ENCODE measurements around the gene EPHA2.
"Not testable (repeated sequence)": the region's sequence is repeated elsewhere in the genome, so short reads cannot be mapped to it uniquely, and the experiment has no call there.

Gene EPHA2

DNA sequence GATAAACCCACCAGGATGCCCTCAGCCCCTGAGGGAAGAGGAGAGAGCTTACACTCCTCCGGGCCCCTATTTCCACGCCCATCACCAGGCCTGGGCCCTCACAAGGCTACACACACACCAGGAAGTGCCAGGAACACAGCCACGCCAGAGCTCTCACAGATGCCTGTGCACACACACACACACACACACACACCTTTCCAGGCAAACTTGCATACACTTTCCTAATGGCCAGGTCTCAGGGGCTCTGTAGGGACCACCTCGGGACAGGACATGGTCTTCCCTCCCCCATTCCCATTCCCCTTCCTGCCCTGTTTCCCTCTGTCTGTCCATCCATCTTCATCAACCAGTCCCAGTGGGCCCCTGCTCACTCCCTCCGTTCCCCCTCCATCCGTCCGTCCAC lies 9.7 kb upstream of the EPHA2 start:
- H3K4me3 ChIP-seq (ENCODE audit: low read length): no peak overlapping the region
- DNase-seq (ENCODE audit: low read depth): no peak

DNA sequence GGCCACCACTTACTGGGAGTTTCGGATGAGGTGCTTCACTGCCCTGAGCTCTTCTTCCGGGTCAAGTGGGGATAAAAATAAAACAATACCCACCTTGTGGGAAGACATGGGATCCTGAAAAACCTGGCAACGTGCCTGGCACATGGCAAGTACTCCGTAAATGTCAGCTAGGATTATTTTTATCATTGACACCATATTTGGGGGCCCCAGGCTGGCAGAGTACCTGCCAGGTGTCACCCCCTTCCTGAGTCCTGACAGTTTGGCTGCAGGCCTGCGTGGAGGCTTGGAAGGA lies 9.2 kb upstream of the EPHA2 start:
- TF ChIP-seq, protein P1, sequence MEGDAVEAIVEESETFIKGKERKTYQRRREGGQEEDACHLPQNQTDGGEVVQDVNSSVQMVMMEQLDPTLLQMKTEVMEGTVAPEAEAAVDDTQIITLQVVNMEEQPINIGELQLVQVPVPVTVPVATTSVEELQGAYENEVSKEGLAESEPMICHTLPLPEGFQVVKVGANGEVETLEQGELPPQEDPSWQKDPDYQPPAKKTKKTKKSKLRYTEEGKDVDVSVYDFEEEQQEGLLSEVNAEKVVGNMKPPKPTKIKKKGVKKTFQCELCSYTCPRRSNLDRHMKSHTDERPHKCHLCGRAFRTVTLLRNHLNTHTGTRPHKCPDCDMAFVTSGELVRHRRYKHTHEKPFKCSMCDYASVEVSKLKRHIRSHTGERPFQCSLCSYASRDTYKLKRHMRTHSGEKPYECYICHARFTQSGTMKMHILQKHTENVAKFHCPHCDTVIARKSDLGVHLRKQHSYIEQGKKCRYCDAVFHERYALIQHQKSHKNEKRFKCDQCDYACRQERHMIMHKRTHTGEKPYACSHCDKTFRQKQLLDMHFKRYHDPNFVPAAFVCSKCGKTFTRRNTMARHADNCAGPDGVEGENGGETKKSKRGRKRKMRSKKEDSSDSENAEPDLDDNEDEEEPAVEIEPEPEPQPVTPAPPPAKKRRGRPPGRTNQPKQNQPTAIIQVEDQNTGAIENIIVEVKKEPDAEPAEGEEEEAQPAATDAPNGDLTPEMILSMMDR (conservative IDR thresholded peaks at IDR 0.05; ENCODE audit: low read depth, low read length): no peak
- H3K4me3 ChIP-seq (ENCODE audit: low read length): no peak overlapping the region
- no peak for DNase-seq (ENCODE audit: low read depth)

More for the DNA sequence above, 9.7 kb upstream of the EPHA2 start:
- TF ChIP-seq, protein P1 (conservative IDR thresholded peaks at IDR 0.05; ENCODE audit: low read depth, low read length): no peak

DNA sequence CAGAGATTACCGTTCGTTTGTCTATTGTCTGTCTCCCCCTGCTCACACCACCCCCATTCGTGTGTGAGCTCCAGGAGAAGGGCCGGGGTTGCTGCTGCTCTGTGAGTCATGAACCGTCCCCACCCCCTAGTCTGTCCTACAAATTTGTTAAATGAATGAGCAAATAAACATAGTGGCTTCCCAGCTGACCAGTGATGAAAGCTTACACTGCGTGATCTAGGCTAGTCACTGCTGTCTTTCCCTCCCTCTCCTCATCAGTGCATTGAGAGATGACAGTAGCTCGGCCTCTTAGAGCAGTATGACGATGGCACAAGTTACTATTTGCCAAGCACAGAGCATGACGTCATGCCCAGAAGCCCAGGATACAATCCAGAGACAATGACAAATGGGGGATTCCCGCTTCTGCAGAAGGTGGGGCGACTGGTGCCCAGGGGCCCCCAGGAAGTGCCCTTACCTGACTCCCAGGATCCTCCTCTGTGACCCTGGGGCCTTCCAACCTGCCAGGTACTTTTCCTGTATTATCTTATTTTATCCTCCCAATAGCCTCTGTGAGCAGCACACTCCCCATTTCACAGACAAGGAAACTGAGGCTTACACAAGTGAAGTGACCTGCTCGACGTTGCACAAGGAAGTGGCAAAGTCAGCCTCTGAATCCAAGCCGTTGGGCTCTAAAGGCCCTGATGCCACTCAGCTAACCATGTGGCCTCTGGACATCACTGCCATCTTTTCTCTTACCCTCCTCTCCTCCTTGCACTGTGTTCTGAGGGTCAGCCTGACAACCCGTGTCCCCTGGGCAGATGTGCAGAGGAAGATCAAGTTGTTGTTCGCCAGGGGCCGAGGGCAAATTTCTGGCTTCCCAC lies 8.6 kb upstream of the EPHA2 start:
- H3K4me3 ChIP-seq (ENCODE audit: low read length): no peak overlapping the region
- DNase-seq (ENCODE audit: low read depth): no peak
- TF ChIP-seq, protein P1 (conservative IDR thresholded peaks at IDR 0.05; ENCODE audit: low read depth, low read length): no peak

DNA sequence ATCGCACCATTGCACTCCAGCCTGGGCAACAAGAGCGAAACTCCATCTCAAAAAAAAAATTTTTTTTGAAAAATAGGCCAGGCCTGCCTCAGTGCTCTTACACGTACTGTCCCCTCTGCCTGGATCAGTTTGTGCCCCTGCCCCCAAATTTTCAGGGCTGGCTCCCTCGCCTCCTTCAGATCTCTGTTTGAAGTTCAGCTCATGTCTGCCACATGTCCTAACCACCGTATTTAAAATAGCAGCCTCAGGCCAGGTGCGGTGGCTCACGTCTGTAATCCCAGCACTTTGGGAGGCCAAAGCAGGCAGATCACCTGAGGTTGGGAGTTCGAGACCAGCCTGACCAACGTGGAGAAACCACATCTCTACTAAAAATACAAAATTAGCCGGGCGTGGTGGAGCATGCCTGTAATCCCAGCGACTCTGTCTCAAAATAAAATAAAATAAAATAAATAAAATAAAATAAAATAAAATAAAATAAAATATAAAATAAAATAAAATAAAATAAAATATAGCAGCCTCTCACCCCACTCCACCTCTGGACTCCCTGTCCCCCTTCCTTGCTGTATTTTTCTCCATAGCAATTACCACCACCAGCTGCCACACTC lies 7.8 kb upstream of the EPHA2 start:
- not testable (repeated sequence) for H3K4me3 ChIP-seq (ENCODE audit: low read length); DNase-seq (ENCODE audit: low read depth)

DNA sequence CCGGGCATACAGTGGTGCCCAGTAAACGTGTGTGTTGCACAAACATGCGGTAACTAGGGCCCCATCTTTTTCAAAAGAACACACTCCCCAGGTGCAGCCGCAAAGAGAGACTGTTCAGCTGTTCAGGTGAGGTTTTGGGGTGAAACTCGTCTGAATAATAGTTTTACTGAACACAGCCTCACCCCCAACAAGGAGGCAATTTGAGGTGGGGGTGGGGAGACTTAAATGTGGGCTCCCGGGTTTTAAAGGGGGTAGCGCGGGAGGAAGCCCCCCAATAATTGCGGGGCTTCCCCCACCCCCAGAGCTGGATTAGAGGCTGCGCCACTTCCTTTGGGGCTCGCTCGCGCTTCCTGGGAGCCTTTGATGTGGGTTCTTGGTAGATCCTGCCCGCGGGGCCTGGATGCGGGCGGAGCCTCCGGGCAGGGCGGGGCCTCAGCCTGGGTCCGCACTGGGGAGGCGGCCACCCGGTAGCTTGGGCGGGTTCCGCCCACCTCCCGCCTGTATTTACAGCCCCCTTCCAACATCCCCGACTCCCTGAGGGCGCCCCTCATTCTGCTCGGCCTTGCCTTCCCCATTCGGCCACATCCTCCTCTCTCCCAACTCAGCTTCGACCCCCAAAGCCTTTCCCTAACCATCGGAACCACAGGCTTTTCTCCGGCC lies 6.4 kb upstream of the EPHA2 start:
- no peak overlapping the region for H3K4me3 ChIP-seq (ENCODE audit: low read length)
- TF ChIP-seq, protein P1 (conservative IDR thresholded peaks at IDR 0.05; ENCODE audit: low read depth, low read length): no peak
- DNase-seq (ENCODE audit: low read depth): no peak

DNA sequence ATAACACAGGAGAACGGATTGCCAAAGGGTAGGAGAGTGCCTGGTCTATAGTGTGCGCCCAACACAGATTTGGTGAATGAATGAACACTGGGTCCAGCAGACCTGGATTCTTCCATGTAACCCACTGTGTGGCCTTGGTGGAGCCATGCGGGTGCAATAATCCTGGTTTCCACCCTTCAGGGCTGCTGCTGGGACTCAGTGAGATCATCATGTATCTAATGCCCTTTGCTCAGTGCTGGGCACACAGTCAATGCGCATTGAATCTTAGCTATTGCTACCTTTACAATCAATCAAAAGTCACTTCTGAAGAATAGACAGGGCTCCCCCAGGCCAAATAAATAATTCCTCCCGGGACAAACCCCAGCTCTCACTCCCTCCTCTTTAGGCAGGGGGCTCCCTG lies 5.8 kb upstream of the EPHA2 start:
- TF ChIP-seq, protein P1 (conservative IDR thresholded peaks at IDR 0.05; ENCODE audit: low read depth, low read length): no peak
- DNase-seq (ENCODE audit: low read depth): no peak
- H3K4me3 ChIP-seq (ENCODE audit: low read length): no peak overlapping the region

DNA sequence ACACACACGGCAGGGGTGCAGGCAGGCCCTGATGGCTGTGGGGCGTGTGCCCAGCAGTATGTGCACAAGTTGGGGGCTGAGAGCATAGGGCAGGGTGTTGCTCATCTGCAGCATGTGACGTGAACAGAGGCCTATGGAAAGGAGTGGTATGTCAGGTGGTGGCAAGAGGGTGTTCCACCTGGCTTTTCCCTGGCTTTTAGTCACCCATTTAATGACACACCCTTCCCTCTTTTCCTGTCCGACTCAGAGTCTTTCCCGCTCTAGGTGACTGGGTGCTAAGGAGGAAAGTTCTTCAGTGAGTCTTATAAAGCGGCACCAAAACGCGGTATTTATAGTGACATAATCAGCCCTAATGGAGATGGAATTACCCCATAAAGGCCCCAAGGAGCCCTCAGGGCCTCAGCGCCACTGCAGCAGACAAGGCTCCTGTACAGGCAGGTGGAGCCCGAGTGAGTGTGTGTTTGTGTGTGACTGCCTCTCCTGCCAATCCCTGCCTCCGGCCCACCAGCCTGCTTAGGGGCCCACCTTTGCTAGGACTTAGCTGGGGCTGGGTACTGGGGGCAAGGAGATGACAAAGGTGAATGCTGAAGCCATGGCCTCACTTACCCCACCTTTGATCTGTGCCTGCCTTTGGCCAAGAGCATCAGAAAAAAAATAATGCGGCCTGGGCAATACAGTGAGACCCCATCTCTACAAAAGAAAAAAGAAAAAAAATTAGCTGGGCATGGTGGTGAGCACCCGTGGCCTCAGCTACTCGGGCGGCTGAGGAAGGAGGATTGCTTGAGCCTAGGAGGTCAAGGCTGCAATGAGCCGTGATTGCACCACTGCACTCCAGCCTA lies 3.3 kb upstream of the EPHA2 start:
- no peak overlapping the region for H3K4me3 ChIP-seq (ENCODE audit: low read length)
- no peak for DNase-seq (ENCODE audit: low read depth)
- TF ChIP-seq, protein P1 (conservative IDR thresholded peaks at IDR 0.05; ENCODE audit: low read depth, low read length): no peak
